GM21737 (cell line): Measurements from ENCODE around the gene SMOC2.

ENCODE experiments used
- ATAC-seq: cut with Tn5 transposase; IDR thresholded peaks from one replicate; pipeline ENCODE4 v1.9.1; 2021; ENCODE audit warnings: mild to moderate bottlenecking, moderate library complexity; ENCODE audit not compliant: unreplicated experiment

Gene SMOC2

GRCh38 chr6:168415098-168415992 is 25.6 kb upstream of the SMOC2 start:
- no peak for ATAC-seq

GRCh38 chr6:168415993-168416530 is 24.9 kb upstream of the SMOC2 start:
- ATAC-seq: no peak

- ATAC-seq: no peak
These were observed 24.5 kb upstream of the SMOC2 start for GRCh38 chr6:168416531-168416930.

- ATAC-seq: no peak
These were observed 23.8 kb upstream of the SMOC2 start for GRCh38 chr6:168417191-168417590.

DNA sequence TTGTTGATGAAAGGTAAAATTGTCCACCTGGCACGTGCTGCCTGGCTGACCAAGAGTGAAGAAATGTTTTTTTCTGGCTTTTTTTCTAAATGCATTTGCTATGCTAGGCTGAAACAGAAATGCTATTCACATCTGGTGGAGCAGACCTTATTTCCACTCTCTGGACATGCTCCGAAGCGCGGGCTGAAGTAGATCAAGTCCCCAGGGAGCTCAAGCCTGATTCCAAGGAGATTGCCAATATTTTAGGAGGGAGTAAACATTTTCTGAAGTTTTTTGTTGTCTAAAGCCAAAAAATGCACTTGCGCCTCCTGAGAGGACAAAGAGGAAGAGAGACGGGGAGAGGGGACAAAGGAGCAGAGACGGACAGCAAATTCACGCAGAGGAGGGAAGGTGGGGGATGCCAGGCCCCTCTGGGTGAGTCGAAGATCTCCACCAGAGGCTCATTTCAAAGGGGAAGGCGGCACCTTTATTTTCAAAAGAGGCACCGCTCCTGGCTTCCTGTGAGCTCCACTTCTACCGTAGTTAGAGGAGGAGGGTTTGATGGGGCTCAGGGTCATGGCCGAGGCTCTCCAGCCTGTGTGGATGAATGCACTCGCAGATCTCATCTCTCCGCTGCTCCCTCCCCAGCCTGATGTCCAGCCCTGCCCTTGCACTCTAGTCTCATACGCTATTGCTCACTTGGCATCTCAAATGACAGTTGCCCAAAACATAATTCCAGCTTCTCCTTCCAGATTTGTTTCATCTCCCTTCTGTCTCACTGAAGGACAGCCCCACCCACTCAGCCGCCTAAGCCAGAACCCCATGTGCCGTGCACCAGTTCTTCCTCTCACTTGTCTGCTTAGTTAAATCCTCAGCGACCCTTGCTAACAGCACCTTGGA is 23.1 kb upstream of the SMOC2 start:
- ATAC-seq: no peak

GRCh38 chr6:168418711-168419121 is 22.3 kb upstream of the SMOC2 start:
- no peak for ATAC-seq

DNA sequence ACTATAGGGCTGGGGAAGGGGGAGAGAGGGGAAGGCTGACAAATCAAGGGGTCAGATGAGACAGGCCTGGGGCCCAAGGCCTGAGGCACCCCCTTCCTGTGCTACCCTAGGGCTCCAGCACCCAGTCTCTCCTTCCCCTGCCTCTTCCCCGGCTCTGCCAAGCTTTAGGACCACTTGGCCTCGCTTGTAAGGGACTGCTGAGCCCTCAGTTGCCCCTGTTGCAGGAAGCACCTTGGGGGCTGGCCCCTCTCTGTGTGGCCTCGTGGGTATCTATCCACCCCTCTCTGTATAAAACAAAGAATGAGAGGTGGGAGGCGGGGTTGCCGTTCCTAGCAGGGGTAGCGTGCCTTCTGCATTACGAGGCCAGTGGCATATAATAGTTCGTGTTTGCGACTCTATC is 21.4 kb upstream of the SMOC2 start:
- ATAC-seq: no peak

DNA sequence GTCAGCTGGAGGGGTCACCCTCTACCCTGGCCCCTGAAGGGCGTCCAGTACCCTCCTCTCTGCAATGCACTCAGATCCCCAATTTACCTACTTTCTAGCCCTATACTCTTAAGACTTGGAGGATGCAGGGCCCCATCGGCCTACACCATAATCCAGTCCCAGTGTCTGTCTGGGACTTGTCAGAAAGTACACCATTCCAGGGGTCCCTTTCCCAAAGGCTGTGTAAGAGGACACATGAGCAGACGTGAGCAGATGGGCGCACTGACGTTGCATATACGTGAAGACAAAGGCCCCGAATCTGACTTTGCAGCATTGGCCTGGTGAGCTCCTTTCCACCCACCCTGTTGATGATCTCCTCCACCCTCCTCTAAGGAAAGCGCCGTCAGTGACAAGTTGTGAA is 20.9 kb upstream of the SMOC2 start:
- ATAC-seq: no peak

DNA sequence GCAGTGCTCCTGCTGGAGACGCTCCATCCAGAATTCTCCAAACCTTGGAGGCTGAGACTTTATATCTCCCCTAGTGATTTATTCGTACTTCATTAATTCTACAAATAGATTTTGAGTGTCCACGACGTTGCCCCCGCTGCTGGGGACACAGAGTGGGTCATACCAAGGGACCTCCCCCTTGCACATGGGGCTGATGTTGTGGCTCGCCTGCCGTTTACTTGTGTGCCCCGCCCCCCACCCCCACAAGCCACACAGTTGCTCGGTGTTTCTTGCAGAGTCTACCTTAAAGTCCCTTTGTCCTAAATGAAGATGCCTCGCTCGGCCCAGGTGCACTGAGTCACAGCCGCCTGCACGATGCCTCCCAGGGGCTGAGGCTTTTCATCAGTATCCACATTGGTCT is 20.3 kb upstream of the SMOC2 start:
- no peak for ATAC-seq

GRCh38 chr6:168427184-168427583 is 13.8 kb upstream of the SMOC2 start:
- ATAC-seq: no peak

DNA sequence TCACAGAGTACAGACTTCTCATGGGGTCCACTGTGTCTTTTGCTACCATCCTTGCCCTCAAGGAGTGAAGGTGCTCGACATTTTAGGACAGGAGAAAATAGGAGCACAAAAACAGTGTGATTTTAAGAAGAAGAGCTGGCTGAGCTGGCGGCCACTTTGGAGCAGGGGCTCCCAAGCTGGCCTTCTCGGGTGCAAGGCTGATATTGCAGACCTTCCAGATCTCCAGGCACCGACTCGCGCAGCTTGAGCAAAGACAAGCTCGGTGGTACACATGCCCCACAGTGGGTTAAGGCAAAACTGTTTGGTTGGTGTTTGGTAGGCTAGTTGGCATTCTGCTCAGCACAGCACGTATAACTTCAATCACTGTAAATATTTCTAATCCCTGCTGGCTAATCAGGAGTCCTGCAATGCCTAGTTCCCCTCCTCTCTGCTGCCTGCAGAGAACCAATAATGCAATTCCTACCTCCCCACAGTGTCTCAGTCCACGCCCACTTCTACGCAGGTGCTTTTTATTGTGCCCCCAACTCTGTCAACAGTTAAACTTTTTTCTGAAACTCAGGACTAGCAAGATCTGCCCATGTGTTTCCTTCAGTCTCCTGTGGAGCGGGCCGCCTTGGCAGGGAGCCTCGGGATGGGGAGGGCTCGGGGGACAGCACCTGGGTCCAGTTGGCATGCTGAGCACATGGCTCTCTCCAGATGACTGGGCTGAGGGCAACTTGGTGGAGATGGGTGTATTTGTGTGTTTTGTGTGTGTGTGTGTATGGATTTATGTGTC is 12.7 kb upstream of the SMOC2 start:
- ATAC-seq: no peak

DNA sequence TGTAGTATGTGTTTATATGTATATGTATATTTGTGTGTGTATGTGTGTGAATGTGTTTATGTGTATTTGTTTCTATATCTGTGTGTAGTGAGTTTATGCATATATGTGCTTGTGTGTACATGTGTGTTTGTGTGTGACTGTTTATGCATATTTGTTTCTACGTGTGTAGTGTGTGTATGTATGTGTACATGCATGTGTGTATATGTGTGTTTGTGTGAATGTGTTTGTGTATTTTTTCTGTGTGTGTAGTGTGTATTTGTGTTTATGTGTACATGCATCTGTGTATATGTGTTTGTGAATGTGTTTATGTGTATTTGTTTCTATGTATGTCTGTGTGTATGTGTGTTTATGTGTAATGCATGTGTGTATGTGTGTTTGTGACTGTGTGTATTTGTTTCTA is 12.1 kb upstream of the SMOC2 start:
- no peak for ATAC-seq

- no peak for ATAC-seq
These were observed 8.8 kb upstream of the SMOC2 start for GRCh38 chr6:168432196-168432595.

DNA sequence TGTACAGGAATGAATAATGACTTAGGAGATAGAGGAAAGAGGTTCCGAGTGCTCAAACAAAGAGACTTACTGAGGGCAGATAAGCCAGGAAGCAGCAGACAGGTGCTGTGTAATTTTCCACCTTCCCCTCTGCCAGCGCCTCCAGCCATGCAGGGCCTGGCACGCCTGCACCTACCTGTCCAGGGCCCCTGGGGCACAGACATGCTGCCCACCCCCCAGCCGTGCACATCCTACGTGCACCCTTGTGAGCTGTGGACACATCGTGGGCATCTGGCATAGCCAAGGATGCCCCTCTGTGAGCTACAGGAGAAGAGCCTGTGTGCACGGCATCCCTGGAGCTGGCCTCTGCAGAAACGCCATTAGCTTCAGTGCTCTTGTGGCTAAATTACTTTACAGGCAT is 7.1 kb upstream of the SMOC2 start:
- no peak for ATAC-seq

DNA sequence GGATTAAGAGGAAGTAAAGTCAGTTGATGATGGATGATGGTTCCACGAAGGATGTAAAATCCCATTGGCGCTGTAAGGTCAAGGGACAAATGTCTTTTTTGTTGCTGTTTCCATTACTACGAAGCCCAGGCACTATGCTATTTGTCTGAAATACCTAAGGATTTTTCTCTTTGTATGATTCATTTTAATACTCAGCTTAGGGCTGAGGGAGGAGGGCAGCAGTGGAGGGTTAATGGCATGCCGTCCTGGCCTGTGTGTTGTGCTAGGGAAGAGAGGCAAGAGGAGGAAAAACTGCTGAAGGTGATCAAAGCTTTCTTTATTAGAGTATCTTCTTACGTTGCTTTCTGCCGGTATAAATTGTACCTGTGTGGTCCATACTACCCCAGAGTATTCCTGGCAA is 6.5 kb upstream of the SMOC2 start:
- no peak for ATAC-seq

DNA sequence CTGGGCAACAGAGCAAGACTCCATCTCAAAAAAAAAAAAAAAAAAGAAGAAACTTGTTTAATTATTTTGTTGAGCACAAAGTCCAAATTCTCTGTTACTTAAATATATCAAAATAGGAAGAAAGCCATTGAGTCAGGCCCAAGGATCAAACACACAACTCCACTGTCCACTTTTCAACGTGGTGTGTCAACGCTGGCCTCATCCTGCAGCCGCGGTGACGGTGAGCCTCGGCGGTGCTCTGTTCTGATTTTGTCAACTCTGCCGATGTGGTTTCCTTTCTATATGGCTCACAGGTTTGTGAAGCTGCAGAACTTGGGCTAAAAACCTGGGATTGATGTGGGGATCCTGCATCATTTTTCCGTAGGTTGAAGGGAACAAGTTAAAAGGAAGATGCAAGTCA is 3.2 kb upstream of the SMOC2 start:
- no peak for ATAC-seq

DNA sequence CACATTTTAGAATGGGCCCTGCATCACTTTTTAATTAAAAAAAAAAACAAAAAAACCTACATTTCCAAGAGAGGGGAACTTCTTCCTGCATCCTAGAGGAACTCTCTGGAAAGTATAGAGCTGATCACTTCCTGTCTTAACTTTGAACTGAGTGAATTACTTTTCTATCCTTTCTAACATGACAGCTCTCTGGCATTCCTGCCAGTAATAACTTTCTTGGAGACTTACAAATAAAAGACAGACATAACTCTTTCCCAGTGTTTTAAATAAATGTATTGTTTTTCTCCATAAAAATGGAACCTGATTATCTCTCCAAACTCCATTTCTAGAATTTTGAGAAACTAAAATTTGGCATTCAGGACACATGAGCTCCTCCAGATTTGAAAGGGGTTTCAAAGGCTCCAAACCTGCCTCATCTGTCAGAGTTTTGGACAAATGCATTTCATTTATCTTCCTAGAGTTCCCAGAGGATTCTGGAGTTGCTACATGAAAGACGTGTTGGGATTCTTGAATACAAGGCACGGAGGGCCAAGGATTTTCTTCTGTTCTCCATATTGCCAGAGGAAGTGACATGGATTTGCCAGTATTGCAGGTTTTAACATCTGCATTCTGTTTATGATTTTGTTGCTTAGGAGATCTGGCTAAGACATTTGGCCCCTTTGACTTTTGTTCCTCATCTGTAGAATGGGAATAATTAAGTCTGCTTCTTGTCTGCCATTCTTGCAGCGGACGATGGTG is 2.0 kb upstream of the SMOC2 start:
- no peak for ATAC-seq

- no peak for ATAC-seq
These were observed 1.1 kb upstream of the SMOC2 start for GRCh38 chr6:168439794-168440450.

DNA sequence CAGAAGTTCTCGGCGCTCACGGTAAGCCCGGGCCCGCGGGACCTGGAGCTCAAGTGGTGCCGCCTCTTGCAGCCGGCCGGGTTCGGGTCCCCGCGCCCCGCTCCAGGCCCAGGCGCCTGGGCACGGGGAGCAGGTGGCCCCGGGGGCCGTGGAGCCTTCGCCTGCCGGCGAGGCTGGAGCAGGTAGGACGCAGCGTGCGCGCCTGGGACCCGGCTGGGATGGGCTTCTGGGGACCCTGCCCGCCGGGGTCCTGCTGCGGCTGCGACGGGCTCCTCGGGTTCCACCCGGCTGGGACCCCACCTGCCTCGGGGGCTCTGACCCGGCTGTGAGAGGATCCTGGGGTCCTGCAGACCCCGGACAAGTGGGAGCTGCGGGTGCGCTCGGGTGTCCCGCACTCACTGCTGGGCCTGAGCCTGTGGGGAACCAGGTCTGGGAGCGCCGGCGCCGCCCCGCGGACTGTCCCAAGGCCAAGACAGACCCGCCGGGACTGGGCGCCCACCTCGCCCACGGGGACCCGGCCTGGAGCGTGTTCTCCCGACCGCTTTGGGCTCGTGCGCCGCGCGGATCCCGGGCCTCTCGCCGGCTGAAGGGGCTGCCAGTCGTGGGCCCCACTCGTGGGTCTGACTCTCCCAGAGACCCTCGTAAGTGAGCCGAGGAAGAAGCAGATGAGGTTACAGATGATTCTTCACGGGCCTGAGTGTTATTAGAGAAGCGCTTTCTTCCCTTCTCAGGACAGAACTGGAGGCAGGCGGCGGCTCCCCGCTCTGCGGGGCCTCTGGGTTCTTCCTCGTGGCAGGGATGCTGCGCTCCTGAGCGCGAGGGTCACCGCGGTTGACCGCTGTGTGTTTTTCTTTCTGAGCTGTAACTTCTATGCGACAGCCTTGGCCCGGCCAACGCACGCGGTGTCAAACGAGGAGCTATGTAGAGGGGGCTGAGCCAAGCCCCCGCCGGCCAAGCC is 729 bp downstream of the SMOC2 start:
- ATAC-seq: no peak
